Cardiac fibroblast (primary cell): ENCODE results near the gene RBM33.
A peak's percentile ranks its signal among the peaks of the same experiment; 100 is the strongest.

Source experiments
- DNase-seq, 2 donors: peaks; one replicate each; pipeline versions ENCODE4 v3.0.0 to v3.0.0-alpha.2; 2010; ENCODE audit warnings: low read depth in 2 of 2
- H3K4me3 ChIP-seq, 2 donors: replicated peaks in 1 of 2; 1 replicate in 1 of 2; 2 replicates in 1 of 2; pipeline ENCODE4 v1.5.1; 2011; ENCODE audit warnings: low read depth in 2 of 2, low read length in 2 of 2, mild to moderate bottlenecking in 2 of 2, moderate library complexity in 1 of 2
- TF ChIP-seq, protein P1 (sequence below): IDR thresholded peaks from one replicate; pipeline ENCODE4 v1.5.1; 2011; ENCODE audit warnings: low read depth, mild to moderate bottlenecking, low read length, inconsistent platforms

The RBM33 gene

DNA sequence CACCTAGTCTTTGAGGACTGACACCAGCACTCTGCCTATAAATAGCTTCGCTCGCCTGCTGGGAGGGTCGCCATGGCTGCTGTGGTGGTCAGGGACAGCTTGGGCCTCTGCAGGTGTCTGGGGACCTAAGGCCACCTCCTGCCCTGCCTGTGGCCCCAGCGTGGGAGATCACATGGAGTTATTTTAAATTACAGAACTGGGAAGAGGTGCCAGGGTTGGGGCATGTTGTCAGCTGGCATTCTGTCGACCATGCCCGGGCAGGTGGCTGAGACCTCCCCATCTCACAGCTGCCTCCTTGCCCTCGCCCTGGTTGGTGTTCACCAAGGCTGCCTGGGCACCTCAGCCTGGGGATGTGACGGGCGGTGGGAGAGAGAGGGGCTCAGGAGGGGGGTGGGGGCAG, 149.7 kb downstream of the RBM33 start:
- no peak overlapping the region for H3K4me3 ChIP-seq
- DNase-seq = no peak
- TF ChIP-seq, protein P1, sequence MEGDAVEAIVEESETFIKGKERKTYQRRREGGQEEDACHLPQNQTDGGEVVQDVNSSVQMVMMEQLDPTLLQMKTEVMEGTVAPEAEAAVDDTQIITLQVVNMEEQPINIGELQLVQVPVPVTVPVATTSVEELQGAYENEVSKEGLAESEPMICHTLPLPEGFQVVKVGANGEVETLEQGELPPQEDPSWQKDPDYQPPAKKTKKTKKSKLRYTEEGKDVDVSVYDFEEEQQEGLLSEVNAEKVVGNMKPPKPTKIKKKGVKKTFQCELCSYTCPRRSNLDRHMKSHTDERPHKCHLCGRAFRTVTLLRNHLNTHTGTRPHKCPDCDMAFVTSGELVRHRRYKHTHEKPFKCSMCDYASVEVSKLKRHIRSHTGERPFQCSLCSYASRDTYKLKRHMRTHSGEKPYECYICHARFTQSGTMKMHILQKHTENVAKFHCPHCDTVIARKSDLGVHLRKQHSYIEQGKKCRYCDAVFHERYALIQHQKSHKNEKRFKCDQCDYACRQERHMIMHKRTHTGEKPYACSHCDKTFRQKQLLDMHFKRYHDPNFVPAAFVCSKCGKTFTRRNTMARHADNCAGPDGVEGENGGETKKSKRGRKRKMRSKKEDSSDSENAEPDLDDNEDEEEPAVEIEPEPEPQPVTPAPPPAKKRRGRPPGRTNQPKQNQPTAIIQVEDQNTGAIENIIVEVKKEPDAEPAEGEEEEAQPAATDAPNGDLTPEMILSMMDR = no peak

DNA sequence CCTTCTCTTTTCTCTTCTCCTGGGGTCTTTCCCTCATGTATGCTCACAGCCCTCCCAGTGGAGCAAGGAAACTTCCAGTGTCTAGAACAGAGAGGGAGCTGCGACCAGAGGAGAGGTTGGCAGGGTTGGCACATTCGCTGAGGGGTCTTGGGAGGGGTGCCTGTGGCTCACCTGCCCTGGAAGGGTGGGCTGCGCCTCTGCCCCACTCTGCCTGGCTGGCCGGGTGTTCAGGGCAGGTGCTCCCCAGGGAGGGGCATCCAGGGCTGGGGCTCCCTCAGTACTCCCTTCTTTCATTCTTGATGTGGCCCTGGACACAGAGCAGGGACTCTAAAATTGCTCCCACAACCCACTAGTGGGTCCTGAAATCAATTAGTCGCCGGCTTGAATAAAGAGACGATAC, 150.9 kb downstream of the RBM33 start:
- TF ChIP-seq, protein P1 = no peak
- no peak for DNase-seq

DNA sequence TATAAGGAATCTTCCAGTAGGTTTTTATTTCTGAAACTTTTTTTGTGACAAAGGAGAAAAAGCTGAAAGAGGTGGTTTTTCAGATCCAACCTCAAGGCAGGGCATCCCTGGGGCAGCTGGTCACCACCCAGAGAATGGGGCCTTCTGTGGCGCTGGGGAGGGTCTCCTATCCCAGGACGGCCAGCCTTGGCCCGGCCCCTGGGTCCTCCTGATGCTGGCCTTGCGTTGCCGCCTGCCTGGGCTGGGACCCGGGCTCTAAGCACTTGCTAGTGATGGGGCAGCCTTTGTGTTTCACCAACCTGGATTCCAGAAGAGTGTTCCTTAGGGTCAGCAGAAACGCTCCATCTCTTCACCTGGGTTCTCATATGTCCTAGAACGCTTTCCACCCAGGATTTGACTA, 151.5 kb downstream of the RBM33 start:
- no peak for DNase-seq
- H3K4me3 ChIP-seq = no peak overlapping the region
- TF ChIP-seq, protein P1 = no peak

More for the DNA sequence above, 150.9 kb downstream of the RBM33 start:
- H3K4me3 ChIP-seq = no peak overlapping the region

DNA sequence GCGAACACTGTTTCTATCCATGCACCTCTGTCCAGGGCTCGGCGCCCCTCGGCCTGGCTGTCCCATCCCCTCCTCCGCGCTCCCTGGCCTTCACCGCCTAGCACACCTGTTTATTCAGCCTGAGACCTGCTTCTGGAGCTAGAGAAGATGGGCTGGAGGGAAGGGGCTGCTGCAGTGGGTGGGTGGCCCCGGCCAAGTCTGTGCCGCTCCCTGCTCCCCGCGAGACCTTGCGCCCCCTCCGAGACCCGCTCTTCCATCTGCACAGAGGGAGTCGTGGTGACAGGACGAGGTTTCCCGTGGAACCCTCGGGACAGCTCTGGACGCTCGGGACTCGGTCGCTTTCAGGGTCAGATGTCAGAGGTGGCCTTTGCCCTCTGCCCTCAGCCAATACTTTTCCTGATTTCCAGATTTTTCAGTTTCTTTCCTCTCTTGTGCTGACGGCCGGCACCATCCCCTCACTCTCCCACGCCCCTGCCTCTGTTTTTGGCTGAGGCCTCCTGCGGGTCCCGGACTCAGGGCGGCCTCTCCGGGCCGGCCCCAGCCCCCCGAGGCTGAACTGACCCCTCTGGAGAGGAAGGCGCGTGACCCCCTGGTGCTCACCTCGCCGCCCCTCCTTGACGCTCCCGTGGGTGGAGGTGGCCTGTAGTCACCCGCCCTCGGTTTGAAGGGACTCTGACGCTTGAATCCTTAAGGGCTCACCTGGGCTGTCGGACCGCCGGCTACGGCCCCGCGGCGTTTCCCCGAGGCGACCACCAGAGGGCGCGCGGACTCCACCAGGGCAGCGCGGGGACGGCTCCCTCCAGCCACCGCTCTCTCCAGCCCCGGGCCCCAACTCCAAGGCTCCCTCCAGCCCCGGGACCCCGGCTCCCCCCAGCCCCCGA, 152.2 kb downstream of the RBM33 start:
- peak overlapping the region in 1 of 2 donors; percentile 23 for H3K4me3 ChIP-seq
- TF ChIP-seq, protein P1 = peak; percentile 68
- peak in 1 of 2 donors; percentile 50 for DNase-seq

DNA sequence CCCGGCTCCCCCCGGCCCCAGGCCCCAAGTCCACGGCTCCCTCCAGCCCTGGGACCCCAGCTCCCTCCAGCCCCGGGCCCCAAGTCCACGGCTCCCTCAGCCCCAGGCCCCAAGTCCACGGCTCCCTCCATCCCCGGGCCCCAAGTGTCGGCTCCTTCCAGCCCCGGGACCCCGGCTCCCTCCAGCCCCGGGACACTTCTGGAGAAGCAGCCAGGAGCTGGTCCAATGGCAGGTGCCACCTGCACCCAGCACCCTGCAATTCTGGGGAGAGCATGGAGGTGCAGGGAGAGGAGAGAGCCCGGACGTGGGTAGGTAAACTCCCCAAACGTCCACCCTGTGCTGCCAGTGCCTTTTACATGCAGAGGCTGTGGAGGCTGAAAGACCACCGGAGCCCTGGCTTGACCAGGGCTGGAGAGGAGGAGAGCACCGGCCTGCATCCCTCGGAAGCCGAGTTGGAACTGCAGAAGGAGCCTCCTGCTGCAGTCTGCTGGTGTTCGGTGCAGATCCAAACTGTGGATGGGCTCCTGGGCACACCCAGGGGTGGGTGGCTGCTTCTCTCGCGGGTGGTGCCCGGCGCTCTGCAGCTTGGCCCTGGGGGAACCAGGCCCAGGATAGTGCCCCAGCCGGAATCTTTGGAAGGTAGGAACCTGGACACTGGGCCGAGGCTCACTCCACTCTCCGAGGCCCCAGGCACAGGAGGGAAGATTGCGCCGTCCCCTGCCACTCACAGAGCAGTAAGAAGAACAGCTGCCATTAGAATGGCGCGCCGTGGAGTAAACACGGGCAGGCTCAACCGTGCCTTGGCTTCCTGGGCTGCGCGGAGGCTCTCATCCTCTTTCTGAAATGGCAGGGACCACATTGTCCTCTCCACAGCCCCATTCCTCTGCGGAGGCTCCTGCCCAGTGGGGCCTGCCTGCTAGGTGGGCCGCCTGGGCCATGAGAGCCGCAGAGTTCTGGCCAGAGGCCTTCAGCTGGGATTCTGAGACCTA, 153.1 kb downstream of the RBM33 start:
- H3K4me3 ChIP-seq = no peak overlapping the region
- no peak for DNase-seq
- TF ChIP-seq, protein P1 = no peak

DNA sequence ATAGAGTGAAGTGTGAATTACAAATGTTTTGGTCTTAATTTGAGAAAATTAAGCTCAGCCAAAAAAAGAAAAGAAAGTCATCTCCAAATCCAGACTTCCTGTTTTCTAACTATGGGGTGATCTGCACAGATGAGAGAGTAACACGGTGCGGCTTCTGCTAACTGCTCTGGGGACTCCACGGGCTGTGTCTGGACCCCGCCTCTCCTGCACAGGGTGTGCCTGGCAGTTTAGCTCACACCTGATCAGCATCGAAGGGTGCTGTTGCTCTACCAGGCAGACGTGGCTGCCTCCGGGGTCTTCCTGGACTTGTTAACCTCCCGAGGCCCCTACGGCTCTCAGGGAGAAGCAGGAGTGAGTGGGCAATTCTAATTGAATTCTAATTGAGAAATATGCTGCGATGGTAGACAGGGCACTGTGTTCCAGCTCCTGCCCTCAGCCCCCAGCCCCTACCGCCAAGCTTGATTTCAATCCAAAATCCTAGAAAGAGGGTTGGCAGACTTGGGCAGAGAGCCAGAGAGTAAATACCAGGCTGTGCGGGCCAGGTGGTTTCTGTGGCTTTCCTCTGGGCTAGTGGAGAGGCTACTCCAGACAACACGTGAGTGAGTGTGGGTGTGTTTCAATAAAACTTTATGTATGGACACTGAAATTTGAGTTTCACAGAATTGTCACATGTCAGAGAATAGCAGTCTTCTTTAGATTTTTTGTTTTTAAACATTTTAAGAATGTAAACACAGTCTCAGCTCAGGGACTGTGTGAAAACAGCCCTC, 154.4 kb downstream of the RBM33 start:
- no peak overlapping the region for H3K4me3 ChIP-seq
- TF ChIP-seq, protein P1 = no peak
- DNase-seq = no peak
